ENCODE measurements around the gene SCO2.

DNA sequence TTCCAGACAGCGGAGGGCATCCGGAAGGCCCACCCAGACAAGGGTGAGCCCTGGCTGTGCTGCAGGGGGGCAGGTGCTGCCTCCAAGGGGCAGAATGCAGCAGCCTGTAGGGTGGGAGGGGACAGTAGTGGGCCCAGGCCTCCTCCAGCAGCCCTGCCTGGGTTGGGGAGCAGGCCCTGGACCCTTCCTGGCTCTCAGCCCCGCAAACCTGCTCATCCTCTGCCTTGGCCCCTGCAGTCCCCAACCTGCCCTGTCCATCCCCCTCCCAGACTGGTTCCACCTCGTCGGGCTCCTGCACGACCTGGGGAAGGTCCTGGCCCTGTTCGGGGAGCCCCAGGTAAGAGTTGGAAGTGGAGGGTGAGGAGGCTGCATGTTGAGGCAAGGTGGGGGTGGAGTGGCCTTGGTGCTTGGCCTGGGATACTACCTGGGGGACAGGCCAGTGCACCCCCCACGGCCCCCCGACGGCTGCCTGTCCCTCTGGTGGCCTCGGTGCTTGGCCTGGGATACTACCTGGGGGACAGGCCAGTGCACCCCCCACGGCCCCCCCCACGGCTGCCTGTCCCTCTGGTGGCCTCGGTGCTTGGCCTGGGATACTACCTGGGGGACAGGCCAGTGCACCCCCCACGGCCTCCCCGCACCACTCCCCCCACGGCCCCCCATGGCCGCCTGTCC lies 37.3 kb downstream of the SCO2 start:
- TF ChIP-seq, protein P1, sequence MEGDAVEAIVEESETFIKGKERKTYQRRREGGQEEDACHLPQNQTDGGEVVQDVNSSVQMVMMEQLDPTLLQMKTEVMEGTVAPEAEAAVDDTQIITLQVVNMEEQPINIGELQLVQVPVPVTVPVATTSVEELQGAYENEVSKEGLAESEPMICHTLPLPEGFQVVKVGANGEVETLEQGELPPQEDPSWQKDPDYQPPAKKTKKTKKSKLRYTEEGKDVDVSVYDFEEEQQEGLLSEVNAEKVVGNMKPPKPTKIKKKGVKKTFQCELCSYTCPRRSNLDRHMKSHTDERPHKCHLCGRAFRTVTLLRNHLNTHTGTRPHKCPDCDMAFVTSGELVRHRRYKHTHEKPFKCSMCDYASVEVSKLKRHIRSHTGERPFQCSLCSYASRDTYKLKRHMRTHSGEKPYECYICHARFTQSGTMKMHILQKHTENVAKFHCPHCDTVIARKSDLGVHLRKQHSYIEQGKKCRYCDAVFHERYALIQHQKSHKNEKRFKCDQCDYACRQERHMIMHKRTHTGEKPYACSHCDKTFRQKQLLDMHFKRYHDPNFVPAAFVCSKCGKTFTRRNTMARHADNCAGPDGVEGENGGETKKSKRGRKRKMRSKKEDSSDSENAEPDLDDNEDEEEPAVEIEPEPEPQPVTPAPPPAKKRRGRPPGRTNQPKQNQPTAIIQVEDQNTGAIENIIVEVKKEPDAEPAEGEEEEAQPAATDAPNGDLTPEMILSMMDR (IDR thresholded peaks at IDR 0.05; ENCODE audit: poor library complexity, severe bottlenecking): no peak
- TF ChIP-seq EP300 (conservative IDR thresholded peaks at IDR 0.05; ENCODE audit: poor library complexity, severe bottlenecking): no peak

Measured in neural cell (in vitro differentiated cells).